Adrenal gland (tissue), 5 donors: ENCODE data around the gene KCNMB1.

ENCODE experiments used
- POLR2A ChIP-seq, 2 donors: fragments of 450-650 bp; IDR thresholded peaks; one replicate each; pipeline ENCODE4 v1.6.1; 2017; ENCODE audit warnings: antibody characterized with exemption in 2 of 2, mild to moderate bottlenecking in 2 of 2, moderate library complexity in 1 of 2
- TF ChIP-seq, protein P1 (sequence below), 6 experiments: fragments of 450-650 bp in 4 of 6; fragments of 200-600 bp in 2 of 6; sonication (generic) in 1 of 6; IDR thresholded peaks; 1 replicate in 5 of 6; 2 replicates in 1 of 6; pipeline versions ENCODE4 v1.5.1 to v1.8.0; 2016 to 2021; ENCODE audit warnings: antibody characterized with exemption in 6 of 6, mild to moderate bottlenecking in 2 of 6, moderate library complexity in 1 of 6
- donor health status: DM: no; HTN: no; CAD: no.

DNA sequence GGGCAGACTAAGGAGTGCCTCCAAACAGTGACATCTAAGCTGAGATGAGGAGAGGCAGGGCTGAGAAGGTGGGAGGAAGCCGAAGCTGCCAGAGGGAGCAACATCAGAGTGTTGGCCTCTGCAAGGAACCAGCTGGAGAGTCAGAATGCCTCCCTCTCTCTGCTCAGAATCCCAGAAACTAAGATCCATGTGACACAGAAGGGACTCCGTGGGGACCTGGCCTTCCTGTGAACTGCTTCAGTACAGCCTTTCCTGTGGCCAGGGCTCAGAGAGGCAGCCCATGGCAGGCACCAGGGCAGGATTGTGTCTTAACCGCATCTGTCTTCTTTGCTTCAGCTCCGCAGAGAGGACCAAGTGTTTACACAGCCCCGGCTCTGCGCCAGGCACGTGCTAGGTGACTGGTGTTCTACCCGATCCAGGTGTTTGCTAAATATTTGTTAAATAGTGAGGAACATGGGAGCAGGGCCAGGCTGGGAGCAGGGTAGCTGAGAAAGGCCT, 33.5 kb downstream of the KCNMB1 start:
- TF ChIP-seq, protein P1, sequence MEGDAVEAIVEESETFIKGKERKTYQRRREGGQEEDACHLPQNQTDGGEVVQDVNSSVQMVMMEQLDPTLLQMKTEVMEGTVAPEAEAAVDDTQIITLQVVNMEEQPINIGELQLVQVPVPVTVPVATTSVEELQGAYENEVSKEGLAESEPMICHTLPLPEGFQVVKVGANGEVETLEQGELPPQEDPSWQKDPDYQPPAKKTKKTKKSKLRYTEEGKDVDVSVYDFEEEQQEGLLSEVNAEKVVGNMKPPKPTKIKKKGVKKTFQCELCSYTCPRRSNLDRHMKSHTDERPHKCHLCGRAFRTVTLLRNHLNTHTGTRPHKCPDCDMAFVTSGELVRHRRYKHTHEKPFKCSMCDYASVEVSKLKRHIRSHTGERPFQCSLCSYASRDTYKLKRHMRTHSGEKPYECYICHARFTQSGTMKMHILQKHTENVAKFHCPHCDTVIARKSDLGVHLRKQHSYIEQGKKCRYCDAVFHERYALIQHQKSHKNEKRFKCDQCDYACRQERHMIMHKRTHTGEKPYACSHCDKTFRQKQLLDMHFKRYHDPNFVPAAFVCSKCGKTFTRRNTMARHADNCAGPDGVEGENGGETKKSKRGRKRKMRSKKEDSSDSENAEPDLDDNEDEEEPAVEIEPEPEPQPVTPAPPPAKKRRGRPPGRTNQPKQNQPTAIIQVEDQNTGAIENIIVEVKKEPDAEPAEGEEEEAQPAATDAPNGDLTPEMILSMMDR (IDR thresholded peaks at IDR 0.05): no peak
- no peak for TF ChIP-seq POLR2A (IDR thresholded peaks at IDR 0.05)
